ENCODE measurements around the gene NT5C3A. TPM values are rescaled to one million over a fixed set of nuclear protein-coding genes. Genes with fewer than 3 reads are reported as not detected.

The NT5C3A gene
- total and polyA plus RNA-seq, 9 of the 15 experiments (the other 6 are each of a cell fraction or from before 2014, with no cell fraction given), result 18.6 to 60.1 (median 40.0) TPM

DNA sequence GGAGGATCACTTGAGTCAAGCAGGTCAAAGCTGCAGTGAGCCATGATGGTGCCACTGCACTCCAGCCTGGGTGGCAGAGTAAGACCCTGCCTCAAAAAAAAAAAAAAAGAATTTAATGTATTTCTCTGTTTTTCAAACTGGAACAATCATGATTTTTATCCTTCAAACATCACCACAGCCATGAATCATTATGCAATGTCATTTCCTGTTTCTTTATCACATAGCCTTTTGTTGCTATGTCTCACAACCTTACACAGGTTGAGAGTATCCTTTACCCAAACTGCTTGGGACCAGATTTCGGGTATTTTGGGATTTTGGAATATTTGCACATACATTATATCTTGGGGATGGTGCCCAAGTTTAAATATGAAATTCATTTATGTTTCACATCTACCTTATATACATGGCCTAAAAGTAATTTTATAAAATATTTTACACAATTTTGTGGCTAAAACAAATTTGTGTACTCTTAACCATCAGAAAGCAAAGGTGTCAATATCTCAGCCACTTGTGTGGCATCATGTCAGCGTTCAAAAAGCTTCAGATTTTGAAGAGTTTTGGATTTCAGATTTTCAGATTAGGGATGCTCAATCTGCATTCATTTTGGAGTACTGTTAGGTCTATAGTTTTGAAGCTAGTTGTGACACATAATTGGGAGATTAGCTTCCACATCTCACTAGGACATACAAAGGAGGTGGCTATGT is 8.2 kb downstream of the NT5C3A start (continued):
- TF ChIP-seq TRIM24 (IDR thresholded peaks at IDR 0.05) (0 out of 4 replicates have a peak, but pooled peaks of 1 of the 2 experiments have one; percentile 11), CEBPB (tag; IDR thresholded peaks at IDR 0.05) (peak; percentile 70), MBD2 (IDR thresholded peaks at IDR 0.05; ENCODE audit: borderline replicate concordance, low read depth) (no peak), PCBP2 (IDR thresholded peaks at IDR 0.05; ENCODE audit: low read depth, low read length, poor library complexity, severe bottlenecking) (no peak), ZNF311 (CRISPR knock-in tag; IDR thresholded peaks at IDR 0.05) (no peak), TBP (optimal IDR thresholded peaks at IDR 0.05; ENCODE audit: low read depth, low read length) (no peak), HNRNPL (IDR thresholded peaks at IDR 0.05; ENCODE audit: low read depth, low read length) (no peak), CBX5 (IDR thresholded peaks at IDR 0.05; ENCODE audit: borderline replicate concordance, low read depth) (no peak), RBM15 (IDR thresholded peaks at IDR 0.05; ENCODE audit: insufficient read depth, low read length) (no peak), RB1 (IDR thresholded peaks at IDR 0.05; ENCODE audit: low read depth) (no peak), ZNF174 (CRISPR knock-in tag; IDR thresholded peaks at IDR 0.05) (no peak), SMARCB1 (IDR thresholded peaks at IDR 0.05; ENCODE audit: insufficient read length, low read depth) (no peak), E2F3 (CRISPR knock-in tag; IDR thresholded peaks at IDR 0.05) (no peak)
- TF ChIP-seq, protein P1, sequence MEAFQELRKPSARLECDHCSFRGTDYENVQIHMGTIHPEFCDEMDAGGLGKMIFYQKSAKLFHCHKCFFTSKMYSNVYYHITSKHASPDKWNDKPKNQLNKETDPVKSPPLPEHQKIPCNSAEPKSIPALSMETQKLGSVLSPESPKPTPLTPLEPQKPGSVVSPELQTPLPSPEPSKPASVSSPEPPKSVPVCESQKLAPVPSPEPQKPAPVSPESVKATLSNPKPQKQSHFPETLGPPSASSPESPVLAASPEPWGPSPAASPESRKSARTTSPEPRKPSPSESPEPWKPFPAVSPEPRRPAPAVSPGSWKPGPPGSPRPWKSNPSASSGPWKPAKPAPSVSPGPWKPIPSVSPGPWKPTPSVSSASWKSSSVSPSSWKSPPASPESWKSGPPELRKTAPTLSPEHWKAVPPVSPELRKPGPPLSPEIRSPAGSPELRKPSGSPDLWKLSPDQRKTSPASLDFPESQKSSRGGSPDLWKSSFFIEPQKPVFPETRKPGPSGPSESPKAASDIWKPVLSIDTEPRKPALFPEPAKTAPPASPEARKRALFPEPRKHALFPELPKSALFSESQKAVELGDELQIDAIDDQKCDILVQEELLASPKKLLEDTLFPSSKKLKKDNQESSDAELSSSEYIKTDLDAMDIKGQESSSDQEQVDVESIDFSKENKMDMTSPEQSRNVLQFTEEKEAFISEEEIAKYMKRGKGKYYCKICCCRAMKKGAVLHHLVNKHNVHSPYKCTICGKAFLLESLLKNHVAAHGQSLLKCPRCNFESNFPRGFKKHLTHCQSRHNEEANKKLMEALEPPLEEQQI (IDR thresholded peaks at IDR 0.05), result no peak
- TF ChIP-seq, protein P2, sequence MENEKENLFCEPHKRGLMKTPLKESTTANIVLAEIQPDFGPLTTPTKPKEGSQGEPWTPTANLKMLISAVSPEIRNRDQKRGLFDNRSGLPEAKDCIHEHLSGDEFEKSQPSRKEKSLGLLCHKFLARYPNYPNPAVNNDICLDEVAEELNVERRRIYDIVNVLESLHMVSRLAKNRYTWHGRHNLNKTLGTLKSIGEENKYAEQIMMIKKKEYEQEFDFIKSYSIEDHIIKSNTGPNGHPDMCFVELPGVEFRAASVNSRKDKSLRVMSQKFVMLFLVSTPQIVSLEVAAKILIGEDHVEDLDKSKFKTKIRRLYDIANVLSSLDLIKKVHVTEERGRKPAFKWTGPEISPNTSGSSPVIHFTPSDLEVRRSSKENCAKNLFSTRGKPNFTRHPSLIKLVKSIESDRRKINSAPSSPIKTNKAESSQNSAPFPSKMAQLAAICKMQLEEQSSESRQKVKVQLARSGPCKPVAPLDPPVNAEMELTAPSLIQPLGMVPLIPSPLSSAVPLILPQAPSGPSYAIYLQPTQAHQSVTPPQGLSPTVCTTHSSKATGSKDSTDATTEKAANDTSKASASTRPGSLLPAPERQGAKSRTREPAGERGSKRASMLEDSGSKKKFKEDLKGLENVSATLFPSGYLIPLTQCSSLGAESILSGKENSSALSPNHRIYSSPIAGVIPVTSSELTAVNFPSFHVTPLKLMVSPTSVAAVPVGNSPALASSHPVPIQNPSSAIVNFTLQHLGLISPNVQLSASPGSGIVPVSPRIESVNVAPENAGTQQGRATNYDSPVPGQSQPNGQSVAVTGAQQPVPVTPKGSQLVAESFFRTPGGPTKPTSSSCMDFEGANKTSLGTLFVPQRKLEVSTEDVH (IDR thresholded peaks at IDR 0.05; ENCODE audit: low read depth, partially characterized antibody), result no peak
- TF ChIP-seq, protein P3, sequence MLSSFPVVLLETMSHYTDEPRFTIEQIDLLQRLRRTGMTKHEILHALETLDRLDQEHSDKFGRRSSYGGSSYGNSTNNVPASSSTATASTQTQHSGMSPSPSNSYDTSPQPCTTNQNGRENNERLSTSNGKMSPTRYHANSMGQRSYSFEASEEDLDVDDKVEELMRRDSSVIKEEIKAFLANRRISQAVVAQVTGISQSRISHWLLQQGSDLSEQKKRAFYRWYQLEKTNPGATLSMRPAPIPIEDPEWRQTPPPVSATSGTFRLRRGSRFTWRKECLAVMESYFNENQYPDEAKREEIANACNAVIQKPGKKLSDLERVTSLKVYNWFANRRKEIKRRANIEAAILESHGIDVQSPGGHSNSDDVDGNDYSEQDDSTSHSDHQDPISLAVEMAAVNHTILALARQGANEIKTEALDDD (IDR thresholded peaks at IDR 0.05), result no peak
- TF ChIP-seq, protein P4, sequence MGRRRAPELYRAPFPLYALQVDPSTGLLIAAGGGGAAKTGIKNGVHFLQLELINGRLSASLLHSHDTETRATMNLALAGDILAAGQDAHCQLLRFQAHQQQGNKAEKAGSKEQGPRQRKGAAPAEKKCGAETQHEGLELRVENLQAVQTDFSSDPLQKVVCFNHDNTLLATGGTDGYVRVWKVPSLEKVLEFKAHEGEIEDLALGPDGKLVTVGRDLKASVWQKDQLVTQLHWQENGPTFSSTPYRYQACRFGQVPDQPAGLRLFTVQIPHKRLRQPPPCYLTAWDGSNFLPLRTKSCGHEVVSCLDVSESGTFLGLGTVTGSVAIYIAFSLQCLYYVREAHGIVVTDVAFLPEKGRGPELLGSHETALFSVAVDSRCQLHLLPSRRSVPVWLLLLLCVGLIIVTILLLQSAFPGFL (CRISPR knock-in tag; IDR thresholded peaks at IDR 0.05), result no peak
- TF ChIP-seq, protein P5, sequence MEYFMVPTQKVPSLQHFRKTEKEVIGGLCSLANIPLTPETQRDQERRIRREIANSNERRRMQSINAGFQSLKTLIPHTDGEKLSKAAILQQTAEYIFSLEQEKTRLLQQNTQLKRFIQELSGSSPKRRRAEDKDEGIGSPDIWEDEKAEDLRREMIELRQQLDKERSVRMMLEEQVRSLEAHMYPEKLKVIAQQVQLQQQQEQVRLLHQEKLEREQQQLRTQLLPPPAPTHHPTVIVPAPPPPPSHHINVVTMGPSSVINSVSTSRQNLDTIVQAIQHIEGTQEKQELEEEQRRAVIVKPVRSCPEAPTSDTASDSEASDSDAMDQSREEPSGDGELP (CRISPR knock-in tag; IDR thresholded peaks at IDR 0.05; ENCODE audit: borderline replicate concordance), result no peak
- TF ChIP-seq, protein P6, sequence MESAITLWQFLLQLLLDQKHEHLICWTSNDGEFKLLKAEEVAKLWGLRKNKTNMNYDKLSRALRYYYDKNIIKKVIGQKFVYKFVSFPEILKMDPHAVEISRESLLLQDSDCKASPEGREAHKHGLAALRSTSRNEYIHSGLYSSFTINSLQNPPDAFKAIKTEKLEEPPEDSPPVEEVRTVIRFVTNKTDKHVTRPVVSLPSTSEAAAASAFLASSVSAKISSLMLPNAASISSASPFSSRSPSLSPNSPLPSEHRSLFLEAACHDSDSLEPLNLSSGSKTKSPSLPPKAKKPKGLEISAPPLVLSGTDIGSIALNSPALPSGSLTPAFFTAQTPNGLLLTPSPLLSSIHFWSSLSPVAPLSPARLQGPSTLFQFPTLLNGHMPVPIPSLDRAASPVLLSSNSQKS (CRISPR knock-in tag; IDR thresholded peaks at IDR 0.05), result no peak
